Measurements from ENCODE around the gene ZNF568. TPM values are rescaled to one million over a fixed set of nuclear protein-coding genes. Genes with fewer than 3 reads are reported as not detected.

The ZNF568 gene
- total and polyA plus RNA-seq, 12 donors: 2.7 to 11.5 (median 8.9) TPM

DNA sequence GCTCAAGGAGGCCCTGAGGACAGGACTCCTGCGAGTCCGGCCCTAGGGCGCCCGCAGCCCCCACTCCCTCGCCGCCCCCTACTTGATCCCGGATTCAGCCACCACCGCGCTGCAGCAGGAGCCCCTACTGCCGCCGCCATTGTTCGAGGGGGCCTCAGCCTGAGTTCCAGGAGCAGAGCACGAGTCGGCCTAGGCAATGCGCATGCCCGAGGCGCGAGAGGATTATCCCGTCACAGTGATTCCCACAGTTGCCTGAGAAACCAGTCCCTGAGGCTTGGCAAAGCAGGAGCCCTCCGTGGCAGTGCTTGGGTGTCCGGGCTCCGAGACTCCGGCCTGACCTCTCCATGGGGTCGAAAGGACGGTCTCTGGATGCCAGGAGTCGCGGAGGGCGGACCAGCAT is 93.7 kb downstream of the ZNF568 start:
- H3K27ac ChIP-seq: no peak overlapping the region
- no peak for ATAC-seq
- no peaks in the 10 kb centered on the region for H3K27me3 ChIP-seq
- peaks cover 0 to 45% (median 0%) of the 10 kb centered on the region in 9 donors for H3K36me3 ChIP-seq
- WGBS, 2 donors: 97% methylated on average over 28 of the region's 28 CpGs
- intact Hi-C loops (cut with DNase I): no loop called here
- peaks cover 0 to 13% (median 2%) of the 10 kb centered on the region in 9 donors for H3K4me1 ChIP-seq
- DNase-seq: no peak
- TF ChIP-seq, protein P1, sequence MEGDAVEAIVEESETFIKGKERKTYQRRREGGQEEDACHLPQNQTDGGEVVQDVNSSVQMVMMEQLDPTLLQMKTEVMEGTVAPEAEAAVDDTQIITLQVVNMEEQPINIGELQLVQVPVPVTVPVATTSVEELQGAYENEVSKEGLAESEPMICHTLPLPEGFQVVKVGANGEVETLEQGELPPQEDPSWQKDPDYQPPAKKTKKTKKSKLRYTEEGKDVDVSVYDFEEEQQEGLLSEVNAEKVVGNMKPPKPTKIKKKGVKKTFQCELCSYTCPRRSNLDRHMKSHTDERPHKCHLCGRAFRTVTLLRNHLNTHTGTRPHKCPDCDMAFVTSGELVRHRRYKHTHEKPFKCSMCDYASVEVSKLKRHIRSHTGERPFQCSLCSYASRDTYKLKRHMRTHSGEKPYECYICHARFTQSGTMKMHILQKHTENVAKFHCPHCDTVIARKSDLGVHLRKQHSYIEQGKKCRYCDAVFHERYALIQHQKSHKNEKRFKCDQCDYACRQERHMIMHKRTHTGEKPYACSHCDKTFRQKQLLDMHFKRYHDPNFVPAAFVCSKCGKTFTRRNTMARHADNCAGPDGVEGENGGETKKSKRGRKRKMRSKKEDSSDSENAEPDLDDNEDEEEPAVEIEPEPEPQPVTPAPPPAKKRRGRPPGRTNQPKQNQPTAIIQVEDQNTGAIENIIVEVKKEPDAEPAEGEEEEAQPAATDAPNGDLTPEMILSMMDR (IDR thresholded peaks at IDR 0.05): no peak
- H3K9me3 ChIP-seq: peaks cover 0 to 93% (median 3%) of the 10 kb centered on the region in 11 donors
- no peak overlapping the region for H3K4me3 ChIP-seq

DNA sequence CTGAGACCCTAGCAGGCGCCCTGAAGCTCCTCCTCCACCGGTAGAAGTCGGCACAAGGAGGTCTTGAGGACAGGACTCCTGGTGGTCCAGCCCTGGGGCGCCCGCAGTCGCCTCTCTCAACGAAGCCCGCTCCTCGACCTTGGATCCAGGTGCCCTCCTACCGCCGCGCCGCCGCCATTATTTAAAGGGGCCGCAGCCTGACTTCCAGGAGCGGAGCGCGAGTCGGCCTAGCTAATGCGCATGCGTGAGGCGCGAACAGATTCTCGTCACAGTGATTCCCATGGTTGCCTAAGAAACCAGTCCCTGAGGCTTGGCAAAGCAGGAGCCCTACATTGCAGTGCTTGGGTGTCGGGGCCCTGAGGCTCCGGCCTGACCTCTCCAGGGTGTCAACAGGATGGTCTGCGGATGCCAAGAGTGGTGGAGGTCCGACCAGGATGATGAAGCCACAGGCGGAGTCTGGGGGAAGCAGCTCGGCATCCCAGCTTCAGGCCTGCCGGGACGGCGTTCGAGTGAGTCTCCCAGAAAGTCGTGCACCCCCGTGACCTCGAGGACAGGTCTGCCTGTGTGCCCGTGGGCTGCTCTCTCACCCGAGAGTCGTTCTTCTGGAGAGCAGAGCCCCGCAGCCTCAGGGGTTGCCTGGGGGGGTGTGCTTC is 96.1 kb downstream of the ZNF568 start:
- Histone ChIP-seq H3K36me3 (peaks cover 0 to 68% (median 5%) of the 10 kb centered on the region in 9 donors), H3K4me1 (peaks cover 0 to 13% (median 2%) of the 10 kb centered on the region in 9 donors), H3K4me3 (no peak overlapping the region), H3K9me3 (peaks cover 0 to 95% (median 9%) of the 10 kb centered on the region in 11 donors), H3K27me3 (no peaks in the 10 kb centered on the region), H3K27ac (no peak overlapping the region)
- intact Hi-C loops (cut with DNase I): no loop called here
- TF ChIP-seq, protein P1 (IDR thresholded peaks at IDR 0.05): no peak
- no peak for ATAC-seq
- DNase-seq: no peak
- 96 to 97% methylated on average over 41 of the region's 41 CpGs for WGBS, 2 donors

DNA sequence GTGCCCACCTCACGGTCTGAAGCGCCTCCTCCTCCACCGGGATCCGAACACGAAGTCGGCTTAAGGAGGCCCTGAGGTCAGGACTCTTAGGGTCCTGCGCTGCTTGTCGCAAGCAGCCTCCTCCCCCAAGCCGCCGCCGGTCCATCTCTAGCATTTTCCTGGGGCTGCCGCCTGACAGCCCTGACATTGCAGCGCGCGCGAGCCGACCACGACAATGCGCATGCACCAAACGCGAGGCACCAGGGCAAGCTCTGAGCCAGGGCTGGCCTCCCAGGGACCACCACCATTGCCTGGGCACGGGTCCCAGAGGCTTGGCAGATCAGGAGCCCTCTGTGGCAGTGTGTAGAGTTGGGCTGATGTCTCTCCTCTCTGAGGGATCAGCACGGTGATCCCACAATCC is 98.3 kb downstream of the ZNF568 start:
- Histone ChIP-seq H3K4me1 (no peaks in the 10 kb centered on the region), H3K4me3 (no peak overlapping the region), H3K27me3 (no peaks in the 10 kb centered on the region), H3K36me3 (peaks cover 0 to 70% (median 5%) of the 10 kb centered on the region in 9 donors), H3K9me3 (peaks cover 0 to 100% (median 13%) of the 10 kb centered on the region in 11 donors), H3K27ac (no peak overlapping the region)
- ATAC-seq: no peak
- WGBS, 2 donors: 93 to 97% methylated on average over 23 of the region's 23 CpGs
- DNase-seq: no peak
- intact Hi-C loops (cut with DNase I): no loop called here
- TF ChIP-seq, protein P1 (IDR thresholded peaks at IDR 0.05): no peak

DNA sequence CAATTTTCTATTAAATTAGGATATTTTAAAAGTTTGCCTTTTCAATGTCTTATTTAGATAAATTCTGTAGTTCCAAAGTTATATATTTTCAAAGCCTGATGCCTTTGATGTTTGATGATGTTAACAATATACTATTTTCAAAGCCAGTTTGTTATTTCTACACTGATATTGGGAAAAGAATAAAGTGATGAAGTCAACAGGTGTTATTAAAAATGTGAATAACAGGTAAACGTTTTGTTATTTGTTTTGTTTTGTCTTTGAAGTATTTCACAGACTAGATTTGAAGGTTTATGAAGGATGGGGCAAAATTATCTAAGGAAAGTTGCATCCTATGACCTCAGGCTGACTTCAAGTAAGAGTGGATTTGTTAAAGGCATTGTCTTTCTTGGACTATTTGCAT is 129.0 kb downstream of the ZNF568 start:
- Histone ChIP-seq H3K27me3 (no peaks in the 10 kb centered on the region), H3K4me1 (no peaks in the 10 kb centered on the region), H3K36me3 (no peaks in the 10 kb centered on the region), H3K9me3 (peaks cover 0 to 96% (median under 1%) of the 10 kb centered on the region in 11 donors), H3K27ac (no peak overlapping the region), H3K4me3 (no peak overlapping the region)
- no peak for ATAC-seq
- no peak for DNase-seq
- 47% methylated on average over 1 of the region's 1 CpG for WGBS, 2 donors
- intact Hi-C loops (cut with DNase I): no loop called here
- TF ChIP-seq, protein P1 (IDR thresholded peaks at IDR 0.05): no peak

Other genes starting within 250 kb of the ZNF568 start
- gene ZNF461, start 249.5 kb upstream of the ZNF568 start, total RNA-seq: 1 to 10 TPM; 4.4 to 8.5 (median 7.0) TPM
- 1 to 10 TPM; 2.3 to 5.3 TPM for gene ZNF461, start 249.5 kb upstream of the ZNF568 start, polyA plus RNA-seq
- 1 to 10 TPM; 1.9 to 4.7 (median 3.7) TPM for gene ZNF567, start 228.7 kb upstream of the ZNF568 start, total RNA-seq
- 1 to 10 TPM; 2.1 to 2.3 TPM for gene ZNF567, start 228.7 kb upstream of the ZNF568 start, polyA plus RNA-seq
- gene ZNF850, start 143.5 kb upstream of the ZNF568 start, total RNA-seq: 1 to 10 TPM; 1.9 to 7.9 (median 4.7) TPM
- gene ZNF850, start 143.5 kb upstream of the ZNF568 start, polyA plus RNA-seq: under 1 TPM; 0.80 to 0.88 TPM
- gene ZNF790, start 77.9 kb upstream of the ZNF568 start, total RNA-seq: 10 to 100 TPM in 3 of 10 donors, 1 to 10 TPM in 7; 4.5 to 11.8 (median 8.7) TPM
- 1 to 10 TPM; 2.3 to 3.2 TPM for gene ZNF790, start 77.9 kb upstream of the ZNF568 start, polyA plus RNA-seq
- 1 to 10 TPM; 2.2 to 4.5 (median 3.0) TPM for gene ZNF345, start 65.5 kb upstream of the ZNF568 start, total RNA-seq
- gene ZNF345, start 65.5 kb upstream of the ZNF568 start, polyA plus RNA-seq: 1 to 10 TPM; 1.4 to 3.7 TPM
- gene ZNF829, start within 50 bp of the ZNF568 start, total RNA-seq: 1 to 10 TPM; 1.4 to 4.1 (median 2.8) TPM
- gene ZNF829, start within 50 bp of the ZNF568 start, polyA plus RNA-seq: 1 to 10 TPM in 1 of 2 donors, under 1 TPM in 1; 0.78 to 1.0 TPM
- 10 to 100 TPM in 2 of 10 donors, 1 to 10 TPM in 8; 5.2 to 12.5 (median 8.5) TPM for gene ZNF420, start 162.1 kb downstream of the ZNF568 start, total RNA-seq
- 1 to 10 TPM; 2.7 to 3.0 TPM for gene ZNF420, start 162.1 kb downstream of the ZNF568 start, polyA plus RNA-seq

Measured in heart right ventricle (tissue), 16 donors.